Measurements from ENCODE around the gene FCHSD2. TPM values are rescaled to one million over a fixed set of nuclear protein-coding genes. Genes with fewer than 3 reads are reported as not detected.

FCHSD2 gene
- total and polyA plus RNA-seq, 2 of the 8 experiments (the other 6 are each of a cell fraction or from before 2014, with no cell fraction given), result 4.1 to 7.8 TPM

GRCh38 chr11:73139476-73140198 is 2.5 kb downstream of the FCHSD2 start:
- no peak overlapping the region for H2AK5ac ChIP-seq (ENCODE audit: low read depth, low read length)
- peak overlapping the region in 1 of 4 experiments; percentile 80; a peak in 1 of 8 replicates for H3K4me3 ChIP-seq (ENCODE audit: extremely low read depth in 1 of 4, insufficient read depth in 2 of 4, low read depth in 3 of 4, low read length in 4 of 4)
- no peak overlapping the region for H4K8ac ChIP-seq (ENCODE audit: extremely low read depth, insufficient read depth, low read length)
- H3K9ac ChIP-seq (replicated peaks in 1 of 4; ENCODE audit: extremely low read depth in 1 of 4, low read depth in 3 of 4, low read length in 3 of 4), result no peak overlapping the region
- no peak overlapping the region for H2BK20ac ChIP-seq (ENCODE audit: low read length)
- ChIA-PET CTCF (ENCODE audit: partially characterized antibody) (no interaction called here), POLR2A (ENCODE audit: partially characterized antibody) (no interaction called here)
- H2BK5ac ChIP-seq (ENCODE audit: low read depth, low read length), result no peak overlapping the region
- H3K18ac ChIP-seq (ENCODE audit: extremely low read depth, low read length), result no peak overlapping the region
- no peak overlapping the region for H3K4ac ChIP-seq (replicated peaks; ENCODE audit: insufficient read length, low read depth, low read length)
- DNase-seq (ENCODE audit: low read depth in 1 of 2, low spot score in 2 of 2) (no peak), FAIRE-seq (no peak)
- peaks cover 2 to 10% (median 8%) of the 10 kb centered on the region in 4 experiments; a peak in 6 of 7 replicates for H3K4me1 ChIP-seq (replicated peaks in 1 of 4; ENCODE audit: control insufficient read depth in 3 of 4, insufficient read depth in 4 of 4, low read length in 3 of 4)
- no peak overlapping the region for H4K5ac ChIP-seq (ENCODE audit: insufficient read length, low read depth, low read length)
- no peak for TF ChIP-seq SUZ12 (IDR thresholded peaks at IDR 0.05; ENCODE audit: low read length)
- no peak overlapping the region for H3K56ac ChIP-seq (replicated peaks; ENCODE audit: insufficient read length, low read depth, low read length)
- H3K36me3 ChIP-seq (ENCODE audit: control insufficient read depth in 2 of 4, insufficient read depth in 4 of 4, low read length in 3 of 4), result no peaks in the 10 kb centered on the region; a peak in 1 of 8 replicates
- no peak overlapping the region for H2BK12ac ChIP-seq (ENCODE audit: low read depth, low read length)
- no peaks in the 10 kb centered on the region for H3K9me3 ChIP-seq (ENCODE audit: insufficient read depth in 2 of 2, low read depth in 1 of 2, low read length in 1 of 2)
- H3K23ac ChIP-seq (ENCODE audit: insufficient read length), result no peak overlapping the region
- no peak overlapping the region for H3K14ac ChIP-seq (ENCODE audit: insufficient read length)
- H3K4me2 ChIP-seq (ENCODE audit: insufficient read depth in 1 of 2, low read depth in 2 of 2, low read length in 2 of 2), result peak overlapping the region in 1 of 2 experiments; percentile 67; a peak in 1 of 4 replicates
- no peak overlapping the region for H4K91ac ChIP-seq (replicated peaks; ENCODE audit: insufficient read length, low read length)
- H2BK15ac ChIP-seq (ENCODE audit: low read length), result no peak overlapping the region
- H3K23me2 ChIP-seq (ENCODE audit: low read depth, low read length), result peaks cover 15% of the 10 kb centered on the region; the same call in 1 of the 2 replicates
- no peaks in the 10 kb centered on the region for H3K79me1 ChIP-seq (ENCODE audit: low read depth, low read length)
- no peak overlapping the region for H3K27ac ChIP-seq (ENCODE audit: low read depth, low read length)
- H2AFZ ChIP-seq (ENCODE audit: low read length), result no peak overlapping the region
- H4K20me1 ChIP-seq (replicated peaks in 1 of 2; ENCODE audit: control insufficient read depth in 1 of 2, insufficient read depth in 2 of 2, low read length in 2 of 2), result no peaks in the 10 kb centered on the region
- H2BK120ac ChIP-seq (replicated peaks; ENCODE audit: low read depth, low read length), result no peak overlapping the region
- 75% methylated on average over 2 of the region's 2 CpGs; no CpG with 5 or more reads in 1 of the 2 experiments for WGBS, 2 experiments (ENCODE audit: extremely low coverage in 1 of 2, insufficient coverage in 1 of 2, insufficient read length in 1 of 2, insufficient replicate concordance in 2 of 2, low coverage in 1 of 2, low lambda C conversion rate in 2 of 2, missing lambda C conversion rate in 1 of 2)
- no peaks in the 10 kb centered on the region for H3K79me2 ChIP-seq (ENCODE audit: control insufficient read depth in 1 of 2, insufficient read depth in 2 of 2, low read length in 2 of 2)
- H3K27me3 ChIP-seq (replicated peaks in 1 of 4; ENCODE audit: control insufficient read depth in 3 of 4, extremely low read depth in 1 of 4, insufficient read depth in 3 of 4, low read length in 3 of 4), result peaks cover 0 to 12% (median 6%) of the 10 kb centered on the region in 4 experiments; a peak in 3 of 7 replicates
